GM18499 (cell line): Measurements from ENCODE around the gene HTR3D.
"Not testable (repeated sequence)": the region's sequence is repeated elsewhere in the genome, so short reads cannot be mapped to it uniquely, and the experiment has no call there.

Experiments
- ATAC-seq: cut with Tn5 transposase; IDR thresholded peaks from one replicate; pipeline ENCODE4 v1.9.1; 2021; ENCODE audit warnings: moderate number of reproducible peaks; ENCODE audit not compliant: insufficient read depth, unreplicated experiment

Gene HTR3D

GRCh38 chr3:184062637-184063036 lies 31.1 kb downstream of the HTR3D start:
- no peak for ATAC-seq

DNA sequence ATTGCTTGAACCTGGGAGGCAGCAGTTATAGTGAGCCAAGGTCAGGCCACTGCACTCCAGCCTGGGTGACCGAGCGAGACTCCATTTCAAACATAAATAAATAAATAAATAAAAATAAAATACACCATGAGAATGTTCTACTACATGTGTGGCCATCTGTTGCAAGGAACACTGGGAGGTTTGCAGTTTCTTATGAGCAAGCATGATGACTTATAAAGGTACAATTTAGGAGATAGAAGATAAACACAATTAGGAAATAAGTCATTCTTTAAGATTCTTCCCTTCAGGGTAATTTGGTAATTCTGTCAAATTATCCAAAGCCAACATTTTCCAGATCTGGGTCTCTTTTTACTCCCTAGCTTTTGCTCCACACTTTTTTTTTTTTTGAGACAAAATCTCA lies 34.7 kb downstream of the HTR3D start:
- ATAC-seq: no peak

DNA sequence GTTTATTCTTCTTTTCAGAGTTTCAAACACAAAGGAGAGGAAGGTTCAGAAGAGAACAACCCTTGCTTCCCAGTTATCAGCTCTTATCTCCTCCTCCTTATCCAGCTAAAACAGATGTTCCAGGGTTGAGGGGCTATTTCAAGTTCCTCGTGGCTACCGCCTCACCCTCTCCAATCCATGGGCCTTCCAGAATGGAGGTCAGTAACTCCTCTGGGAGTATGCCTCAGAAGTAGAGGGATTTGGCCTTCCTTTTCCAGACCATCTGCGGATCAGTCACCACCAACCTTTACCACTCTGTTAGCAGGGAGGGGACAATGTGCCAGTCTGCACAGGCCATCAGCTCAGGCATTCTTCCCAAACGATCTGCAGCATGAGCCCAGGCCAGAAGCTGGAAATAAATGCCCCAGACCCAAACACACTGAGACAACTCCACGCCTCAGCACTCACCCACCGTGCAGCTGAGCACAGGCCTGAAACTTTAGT lies 36.1 kb downstream of the HTR3D start:
- no peak for ATAC-seq

- no peak for ATAC-seq
Observed at GRCh38 chr3:184068344-184068743, 36.8 kb downstream of the HTR3D start.

- ATAC-seq: not testable (repeated sequence)
Observed at GRCh38 chr3:184071142-184071541, 39.6 kb downstream of the HTR3D start.

- ATAC-seq: no peak
Observed at GRCh38 chr3:184073621-184074020, 42.1 kb downstream of the HTR3D start.

- ATAC-seq: no peak
Observed at GRCh38 chr3:184075901-184076300, 44.4 kb downstream of the HTR3D start.

GRCh38 chr3:184077881-184078280 lies 46.3 kb downstream of the HTR3D start:
- no peak for ATAC-seq

- no peak for ATAC-seq
Observed at GRCh38 chr3:184078851-184079250, 47.3 kb downstream of the HTR3D start.

GRCh38 chr3:184081116-184081830 lies 49.7 kb downstream of the HTR3D start:
- no peak for ATAC-seq

- ATAC-seq: no peak
Observed at GRCh38 chr3:184082034-184082433, 50.5 kb downstream of the HTR3D start.

GRCh38 chr3:184082465-184082864 lies 50.9 kb downstream of the HTR3D start:
- ATAC-seq: no peak

GRCh38 chr3:184085389-184085852 lies 53.9 kb downstream of the HTR3D start:
- no peak for ATAC-seq
